ENCODE data around the gene MAP2K6.

MAP2K6 gene

DNA sequence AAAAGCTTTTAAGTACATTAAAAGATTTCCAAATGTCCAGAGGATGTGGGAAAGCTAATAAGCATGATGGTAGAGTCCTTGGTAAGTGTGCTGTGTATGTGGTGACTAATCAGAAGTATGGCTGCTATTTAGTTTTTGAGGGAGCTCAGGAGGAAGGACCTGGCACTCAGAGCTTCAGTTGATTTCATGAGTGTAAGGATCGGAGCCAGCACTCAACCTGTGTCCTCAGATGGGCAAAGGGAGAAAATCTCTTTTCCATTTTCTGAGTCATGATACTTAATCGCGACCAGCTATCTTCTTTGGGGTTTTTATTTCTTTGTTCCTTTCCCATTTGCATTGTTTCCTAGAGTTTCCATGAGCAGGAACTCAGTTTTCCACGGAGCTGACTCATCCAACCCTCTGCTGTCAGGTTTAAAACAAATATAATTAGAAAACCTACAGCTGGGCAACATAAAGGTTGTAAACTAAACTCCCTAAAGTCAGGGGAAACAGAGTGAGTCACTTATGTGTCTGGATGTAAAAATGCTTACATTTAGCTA lies 125.4 kb downstream of the MAP2K6 start:
- DNase-seq: no peak

DNA sequence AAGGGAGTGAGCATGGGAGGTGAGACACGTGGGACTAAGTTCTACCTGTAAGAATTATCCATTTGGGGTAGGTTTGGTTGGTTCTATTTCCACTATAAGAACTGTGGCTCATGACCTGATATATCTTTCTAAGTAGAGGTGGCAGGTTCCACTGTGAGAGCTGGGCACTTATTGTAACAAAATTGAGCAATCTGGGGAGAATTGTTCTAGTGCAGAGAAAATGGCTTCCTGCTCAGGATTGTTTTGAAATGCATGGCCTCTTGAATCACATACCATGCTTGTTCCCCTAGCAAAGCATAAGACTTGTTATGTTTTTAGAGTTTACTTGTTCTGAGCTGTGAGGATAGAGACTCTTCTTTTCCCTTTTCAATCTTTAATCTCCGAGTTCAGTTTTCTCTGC lies 125.9 kb downstream of the MAP2K6 start:
- no peak for DNase-seq

DNA sequence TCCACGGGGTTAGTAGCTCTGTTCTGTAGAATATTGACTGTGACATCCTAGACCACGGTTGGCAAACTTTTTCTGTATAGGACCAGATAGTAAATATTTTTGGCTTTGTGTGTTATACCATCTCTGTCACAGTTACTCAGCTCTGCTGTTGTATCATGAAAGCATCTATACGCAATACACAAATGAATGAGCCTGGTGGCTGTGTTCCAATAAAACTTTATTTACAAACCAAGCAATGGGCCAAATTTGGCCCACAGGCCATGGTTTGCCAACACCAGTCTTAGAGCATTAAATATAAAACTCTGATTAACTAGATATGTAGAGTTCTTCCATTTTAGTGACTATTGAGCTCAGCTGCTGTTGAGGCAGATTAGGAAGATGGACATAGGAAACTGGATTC lies 132.7 kb downstream of the MAP2K6 start:
- DNase-seq: no peak

DNA sequence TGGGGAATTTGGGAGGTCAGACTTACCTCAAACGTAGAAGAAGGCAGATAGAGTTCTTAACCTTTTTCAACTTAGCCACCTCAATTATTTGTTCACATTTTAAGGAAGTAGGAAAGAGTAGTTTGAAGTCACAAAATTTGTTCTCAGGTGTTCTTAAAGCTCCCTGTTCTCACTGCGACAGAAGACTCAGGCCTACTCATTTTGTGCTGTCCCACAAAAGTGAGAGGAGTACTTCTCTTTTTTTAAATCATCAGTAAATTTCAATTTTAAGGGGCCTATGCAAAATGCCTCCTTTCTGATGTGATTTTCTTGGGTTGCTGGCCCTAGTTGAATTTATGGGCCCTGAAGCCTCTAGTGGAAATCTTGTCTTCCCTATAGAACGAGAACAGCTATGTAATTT lies 133.4 kb downstream of the MAP2K6 start:
- DNase-seq: no peak

DNA sequence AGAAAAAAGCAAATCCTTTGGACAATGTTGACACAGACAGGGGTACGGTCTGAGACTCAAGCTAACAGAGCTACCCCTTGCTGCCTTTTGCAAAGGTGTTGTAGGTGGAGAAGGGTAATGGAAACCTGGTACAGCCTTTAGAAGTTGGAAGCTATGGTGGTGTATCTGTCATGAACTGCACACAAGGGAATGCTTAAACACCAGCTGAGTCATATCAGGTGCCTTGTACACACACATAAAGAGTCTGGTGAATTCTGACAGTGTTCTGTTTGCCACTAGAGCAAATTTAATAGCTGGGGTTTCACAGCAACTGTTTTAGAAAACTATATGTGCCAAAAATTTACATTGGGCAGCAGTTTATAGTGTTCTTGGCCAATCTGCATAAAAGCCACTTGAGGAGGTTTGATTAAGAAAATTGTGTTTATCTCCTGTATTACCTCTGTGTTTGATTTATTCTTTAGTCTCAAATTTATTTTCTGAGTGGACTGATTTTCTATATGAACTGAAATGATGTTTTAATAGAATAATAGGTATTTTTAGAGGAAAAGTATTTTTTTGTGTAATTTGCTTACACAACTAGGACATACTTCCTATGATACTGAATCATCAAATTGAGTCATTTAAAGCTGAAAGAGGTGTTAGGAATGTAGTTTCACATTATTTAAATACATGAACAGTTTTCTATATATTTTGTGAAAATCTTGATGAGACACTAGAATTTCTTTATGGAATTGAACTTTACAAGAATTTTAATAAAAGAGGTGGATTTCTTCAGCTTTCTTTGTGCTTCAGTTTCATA lies 136.9 kb downstream of the MAP2K6 start:
- DNase-seq: peak in 2 of 3 donors; percentile 21 to 50

DNA sequence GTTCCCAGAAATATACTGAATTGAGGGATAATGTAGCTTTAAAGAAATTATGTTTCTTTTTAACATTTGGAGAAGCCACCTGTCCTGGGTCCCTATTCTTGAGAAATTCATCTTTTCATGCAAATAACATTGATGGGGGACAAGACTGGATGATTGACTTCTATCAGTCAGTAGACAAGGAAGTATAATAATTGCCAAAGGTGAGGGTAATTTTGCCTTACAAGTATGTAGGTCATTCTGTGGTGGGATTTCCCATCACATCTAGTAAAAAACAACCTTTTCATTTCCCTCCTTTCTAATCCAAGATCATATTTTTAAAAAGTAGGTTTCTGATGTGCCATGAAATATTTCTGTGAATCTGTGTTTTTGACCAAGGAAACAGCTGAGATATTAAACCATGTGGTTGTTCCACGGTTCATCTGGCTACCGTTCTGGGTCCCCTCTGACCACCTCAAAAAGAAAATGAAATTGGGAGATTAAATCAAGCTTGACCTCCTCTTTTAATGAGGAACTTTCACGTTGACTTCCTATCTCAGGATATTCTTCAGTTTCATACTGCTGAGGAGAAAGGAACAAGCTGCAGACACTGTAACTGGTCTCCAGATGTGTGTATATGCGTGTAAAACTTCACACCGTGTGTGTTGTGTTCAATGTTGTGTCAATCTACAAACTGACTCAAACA lies 138.6 kb downstream of the MAP2K6 start:
- DNase-seq: no peak

DNA sequence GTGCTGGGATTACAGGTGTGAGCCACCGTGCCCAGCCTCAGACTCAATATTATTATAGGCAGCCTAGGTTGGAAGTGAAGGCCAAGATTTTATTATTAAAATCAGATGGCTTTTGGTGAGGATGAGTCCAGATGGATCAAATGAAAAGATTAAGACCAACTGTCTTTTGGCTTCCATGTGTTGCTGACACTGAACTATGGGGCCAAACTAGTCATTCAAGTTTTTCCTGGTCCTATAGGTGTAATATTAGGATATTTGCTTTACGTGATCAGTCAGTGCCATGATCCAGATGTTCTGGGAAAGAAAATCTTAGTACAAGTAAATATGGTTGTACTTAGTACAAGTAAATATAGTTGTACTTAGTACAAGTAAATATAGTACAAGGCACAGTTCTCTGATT lies 140.6 kb downstream of the MAP2K6 start:
- DNase-seq: no peak

DNA sequence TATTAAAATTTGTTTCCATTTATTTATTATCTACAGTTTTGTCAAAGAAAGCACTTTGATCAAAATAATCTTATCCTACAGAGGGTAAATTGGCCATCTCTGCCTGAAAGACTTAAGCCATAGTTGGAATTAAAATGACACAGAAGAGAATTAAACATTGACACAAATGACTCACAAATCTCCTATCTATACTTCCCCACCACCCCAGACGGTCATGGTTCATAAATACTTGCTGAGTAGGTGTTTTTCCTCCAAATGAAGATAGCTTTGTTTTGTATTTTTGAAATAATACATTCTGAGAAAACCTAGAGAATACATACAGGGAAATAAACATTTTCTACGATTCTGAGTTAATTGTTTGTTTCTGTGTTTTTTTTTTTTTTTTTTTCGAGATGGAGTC lies 142.8 kb downstream of the MAP2K6 start:
- no peak for DNase-seq

DNA sequence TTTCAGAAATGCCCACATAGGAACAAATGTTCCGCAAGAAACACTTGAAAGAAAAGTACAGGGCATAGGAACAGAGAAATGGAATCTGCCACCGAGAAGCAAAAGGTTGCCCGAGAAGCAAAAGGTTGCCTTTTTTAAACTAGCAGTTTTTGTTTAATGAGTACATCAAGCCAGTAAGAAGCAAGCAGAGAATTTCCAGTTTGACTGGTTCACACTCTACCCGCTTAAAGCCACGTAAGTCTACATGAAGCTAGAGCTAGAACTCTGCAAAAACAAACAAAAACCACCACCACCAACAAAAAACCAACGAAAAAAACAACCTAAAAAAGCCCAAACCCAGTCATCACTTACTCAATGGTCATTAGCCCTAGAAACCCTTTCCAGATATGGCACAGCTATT lies 144.3 kb downstream of the MAP2K6 start:
- DNase-seq: no peak

DNA sequence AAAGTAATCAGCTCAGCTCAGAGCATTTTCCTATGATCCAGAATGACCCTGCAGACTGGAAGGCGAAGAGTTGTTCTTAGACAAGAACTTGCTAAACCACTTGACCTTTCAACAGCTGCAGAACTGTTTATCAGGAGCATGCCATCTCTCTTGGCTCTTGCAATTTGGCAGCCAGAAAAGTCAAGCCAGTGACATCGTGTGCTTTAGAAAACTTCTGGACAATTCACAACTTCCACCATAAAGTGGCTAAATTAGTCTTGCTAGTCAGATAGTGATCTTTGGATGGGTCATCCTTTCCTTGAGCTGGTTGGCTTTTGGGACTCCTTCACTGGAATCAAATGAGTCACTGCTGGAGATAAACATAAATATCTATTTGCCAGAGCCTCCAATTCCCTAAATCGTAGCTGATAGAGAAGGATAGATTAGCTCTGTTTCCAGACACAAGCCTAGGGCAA lies 146.5 kb downstream of the MAP2K6 start:
- no peak for DNase-seq

DNA sequence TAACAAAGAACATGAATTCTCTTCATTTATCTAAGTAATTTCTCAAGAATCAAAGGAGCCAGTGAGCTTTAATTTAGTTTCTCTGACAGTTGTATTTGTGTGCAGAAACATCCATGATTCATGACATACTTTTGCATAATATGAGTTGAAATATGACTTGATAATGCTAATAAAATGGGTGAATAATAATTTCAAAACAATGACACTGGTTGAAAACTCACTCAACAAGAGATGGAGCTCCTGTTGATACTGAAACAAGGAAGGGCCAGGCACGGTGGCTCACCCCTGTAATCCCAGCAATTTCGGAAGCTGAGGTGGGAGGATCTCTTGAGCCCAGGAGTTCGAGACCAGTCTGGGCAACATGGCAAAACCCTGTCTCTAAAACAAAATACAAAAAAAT lies 147.0 kb downstream of the MAP2K6 start:
- no peak for DNase-seq

DNA sequence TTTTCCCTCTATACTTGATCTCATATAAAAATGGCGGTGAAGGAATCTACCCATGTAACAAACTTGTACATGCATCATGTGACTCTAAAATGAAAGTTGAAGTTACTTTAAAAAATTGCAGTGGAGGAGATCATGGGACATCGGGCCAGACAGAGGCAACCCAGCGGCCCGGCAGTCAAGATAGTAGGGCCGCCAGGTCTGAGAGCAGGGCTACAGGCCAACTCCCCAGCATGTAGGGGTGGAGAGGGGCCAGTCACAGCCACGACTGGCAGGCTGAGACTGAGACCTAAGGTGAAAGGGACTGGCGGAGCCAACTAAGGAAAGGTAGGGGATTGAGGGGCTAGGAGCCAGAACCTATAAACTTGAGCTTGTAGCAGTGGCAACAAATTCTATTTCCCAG lies 150.9 kb downstream of the MAP2K6 start:
- DNase-seq: no peak

DNA sequence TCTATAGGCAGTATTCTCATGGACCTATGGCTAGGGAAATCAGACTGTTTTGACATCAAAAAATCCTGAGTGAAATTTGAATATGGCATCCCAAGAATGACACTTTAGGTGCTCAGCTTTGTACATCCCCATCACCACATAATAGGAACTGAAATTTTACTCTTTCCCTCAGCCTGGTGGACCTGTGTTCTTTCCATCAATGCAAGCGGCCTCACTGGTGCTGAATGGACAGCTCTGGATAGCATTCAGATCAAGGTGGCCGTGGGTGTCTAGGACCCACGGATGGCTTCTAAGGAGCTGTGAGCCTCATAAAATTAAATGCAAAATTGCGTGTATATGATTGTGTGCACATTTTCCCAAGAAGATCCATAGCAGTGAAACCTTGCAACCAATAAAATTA lies 152.6 kb downstream of the MAP2K6 start:
- DNase-seq: no peak

DNA sequence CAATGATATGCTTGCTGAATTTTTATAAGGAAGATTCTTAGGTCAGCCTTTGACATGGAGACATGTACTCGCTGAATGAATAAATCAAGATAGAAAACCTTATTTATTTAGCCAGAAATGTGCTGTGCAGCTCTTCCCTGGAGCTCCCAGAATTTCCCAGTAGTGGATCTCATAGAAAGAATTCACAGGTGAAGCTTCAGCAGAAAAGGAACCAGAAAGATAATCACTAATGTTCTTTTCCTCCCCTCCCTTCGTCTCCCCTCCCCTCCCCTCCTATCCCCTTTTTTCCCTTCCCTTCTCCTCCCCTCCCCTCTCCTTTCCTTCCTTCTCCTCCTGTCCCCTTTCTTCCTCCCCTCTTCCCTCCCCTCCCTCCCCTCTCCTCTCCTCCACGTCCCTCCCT lies 158.2 kb downstream of the MAP2K6 start:
- no peak for DNase-seq

DNA sequence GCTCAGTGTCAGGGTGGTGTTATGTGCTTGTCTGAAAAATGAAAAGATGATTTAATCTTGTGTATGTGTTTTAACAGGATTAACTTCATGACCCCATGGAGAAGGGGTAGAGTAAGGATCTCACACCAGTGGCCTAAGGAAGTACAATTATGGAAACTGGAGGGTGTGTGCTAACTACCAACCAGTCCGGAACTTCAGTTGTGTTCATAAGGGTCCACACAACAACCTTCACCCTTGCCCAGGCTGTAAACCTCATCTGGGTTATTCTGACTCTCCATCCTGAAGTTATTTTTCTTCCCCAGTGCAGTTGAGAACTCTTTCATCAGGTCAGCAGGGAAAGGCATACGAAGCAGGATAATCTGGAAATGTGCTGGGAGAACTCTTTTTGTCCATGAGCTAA lies 158.9 kb downstream of the MAP2K6 start:
- no peak for DNase-seq

DNA sequence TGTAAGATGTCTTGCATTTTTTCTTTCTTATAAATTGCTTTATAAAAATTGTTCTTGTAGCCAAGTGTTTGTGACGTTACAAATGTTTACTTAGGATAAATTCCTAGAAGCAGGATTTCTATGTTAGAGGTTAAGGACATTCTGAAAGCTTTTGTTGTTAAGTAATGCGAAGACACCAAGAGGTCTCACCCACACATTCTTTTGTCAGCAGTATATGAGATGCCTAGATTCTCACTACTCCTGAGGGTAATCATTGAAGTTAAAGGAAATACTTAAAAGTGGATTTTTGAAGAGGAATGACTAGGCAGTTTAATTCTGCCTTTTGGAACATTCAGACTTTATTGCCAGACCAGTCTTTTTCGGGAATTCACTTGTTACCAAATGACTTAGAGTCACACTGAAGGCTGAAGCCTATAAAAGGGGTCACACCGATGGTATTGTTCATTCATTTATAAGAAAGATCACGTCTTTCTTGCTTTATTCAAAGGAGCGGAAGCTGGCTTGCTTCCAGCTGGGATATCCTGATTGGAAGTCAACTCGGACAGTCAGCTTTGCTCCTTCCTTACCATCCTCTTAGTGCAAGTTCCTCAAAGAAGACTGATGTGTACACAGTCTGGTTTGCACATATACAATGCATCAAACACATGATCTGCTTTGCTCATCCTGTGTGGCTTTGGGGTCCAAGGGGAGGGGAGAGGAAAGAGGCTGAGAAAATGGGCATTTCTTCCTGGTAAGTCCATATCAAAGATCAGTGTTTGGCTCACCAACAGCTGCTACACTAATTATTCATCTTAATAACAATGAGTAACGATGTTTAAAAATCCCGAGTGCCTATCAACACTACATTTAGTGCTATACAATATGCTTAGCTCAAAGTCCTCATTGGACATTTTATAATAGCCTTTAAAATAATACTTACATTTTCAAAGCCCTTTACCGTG lies 160.0 kb downstream of the MAP2K6 start:
- DNase-seq: no peak

DNA sequence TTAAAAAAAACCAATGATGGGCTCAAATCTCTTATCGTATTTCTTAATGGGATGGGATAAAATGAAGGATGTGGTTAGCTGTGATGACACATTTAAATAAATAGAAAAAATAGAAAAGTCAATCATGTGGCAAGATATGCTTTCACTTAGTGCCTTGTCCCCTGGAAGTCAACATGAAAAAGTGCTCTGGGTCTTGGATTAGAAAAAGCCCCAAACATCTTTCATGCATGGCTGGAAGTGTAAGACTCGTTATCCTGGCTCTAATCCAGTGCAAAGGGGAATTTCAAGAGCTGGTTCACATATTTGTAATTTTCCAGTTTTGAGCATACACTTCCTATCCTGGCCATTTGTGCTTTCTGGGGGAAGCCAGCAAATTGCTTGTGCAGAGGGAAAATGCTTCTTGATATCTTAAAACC lies 160.9 kb downstream of the MAP2K6 start:
- DNase-seq: peak; percentile 12 to 35 (median 18)

DNA sequence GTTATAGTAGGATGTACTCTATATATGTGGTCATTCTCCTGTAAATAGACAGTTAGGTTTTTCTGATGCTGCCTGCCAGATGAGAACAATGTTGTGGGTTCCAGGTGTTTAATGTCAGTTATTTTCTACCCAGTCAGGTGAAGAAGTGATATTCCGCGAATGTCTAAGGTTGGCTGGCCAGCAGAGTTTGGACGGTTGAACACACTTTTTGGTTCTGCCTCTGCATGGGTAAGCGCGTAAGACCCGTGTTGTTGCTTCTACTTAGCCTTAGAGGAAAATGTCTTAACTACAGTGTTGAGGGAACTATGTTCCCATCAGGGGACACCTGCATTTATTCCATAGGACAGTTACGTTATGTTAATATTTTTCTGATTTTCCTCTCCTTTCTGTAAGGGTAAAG lies 162.6 kb downstream of the MAP2K6 start:
- DNase-seq: no peak

DNA sequence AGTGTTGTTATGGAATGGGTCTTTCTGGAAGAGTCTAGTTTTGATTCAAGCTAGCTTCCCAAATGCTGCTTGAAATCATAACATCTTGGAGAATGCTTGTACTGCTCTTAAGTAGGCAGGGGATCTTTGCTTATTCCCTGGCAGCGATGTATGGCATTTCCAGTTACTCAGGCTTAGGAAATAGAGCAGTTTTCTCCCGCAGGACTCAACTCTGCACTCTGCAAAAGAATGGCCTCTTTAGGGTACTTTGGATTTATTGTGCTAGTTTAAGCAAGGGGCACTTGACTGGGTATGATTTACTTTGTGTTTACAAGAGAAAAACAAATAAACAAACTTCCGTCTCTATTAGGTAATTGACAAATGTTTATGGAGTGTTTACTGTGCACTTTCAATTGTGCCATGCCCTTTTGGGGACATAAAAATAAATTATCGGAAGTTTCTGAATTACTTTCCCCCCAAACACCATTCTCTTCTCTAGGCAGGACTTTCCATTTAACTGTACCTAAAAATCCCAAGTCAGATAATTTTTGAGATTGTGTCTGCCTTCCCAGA lies 164.0 kb downstream of the MAP2K6 start:
- DNase-seq: no peak

DNA sequence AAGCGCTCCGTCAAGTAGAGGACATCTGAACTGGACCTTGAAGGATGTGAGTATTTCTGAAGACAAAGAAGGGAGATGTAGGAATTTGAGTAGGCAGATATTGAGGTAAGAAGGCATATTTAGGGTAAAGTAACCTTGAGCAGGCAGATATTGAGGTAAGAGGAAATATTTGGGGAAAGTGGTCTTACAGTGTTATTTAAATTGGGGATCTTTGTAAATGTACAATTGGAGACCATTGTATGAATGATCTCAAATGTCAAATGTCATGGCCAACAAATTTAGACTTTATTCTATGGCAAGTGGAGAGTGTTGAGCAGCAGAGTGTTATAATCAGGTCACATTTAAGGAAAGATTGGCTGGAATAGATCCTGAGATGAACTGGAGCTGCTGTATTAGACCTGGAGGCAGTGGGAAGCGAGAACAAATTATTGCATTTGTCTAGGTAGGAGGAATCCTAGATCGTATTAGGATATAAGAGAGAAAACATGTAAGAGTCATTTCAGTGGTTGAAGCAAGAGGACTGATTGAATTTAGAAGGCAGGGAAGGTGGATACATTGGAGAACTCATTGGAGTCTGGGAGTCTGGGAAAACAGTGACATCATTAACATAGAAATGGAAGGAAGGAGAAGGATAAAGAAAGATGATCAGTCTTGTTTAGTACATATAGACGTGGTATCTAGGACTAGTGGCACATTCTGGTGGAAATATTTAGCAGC lies 165.6 kb downstream of the MAP2K6 start:
- DNase-seq: no peak

DNA sequence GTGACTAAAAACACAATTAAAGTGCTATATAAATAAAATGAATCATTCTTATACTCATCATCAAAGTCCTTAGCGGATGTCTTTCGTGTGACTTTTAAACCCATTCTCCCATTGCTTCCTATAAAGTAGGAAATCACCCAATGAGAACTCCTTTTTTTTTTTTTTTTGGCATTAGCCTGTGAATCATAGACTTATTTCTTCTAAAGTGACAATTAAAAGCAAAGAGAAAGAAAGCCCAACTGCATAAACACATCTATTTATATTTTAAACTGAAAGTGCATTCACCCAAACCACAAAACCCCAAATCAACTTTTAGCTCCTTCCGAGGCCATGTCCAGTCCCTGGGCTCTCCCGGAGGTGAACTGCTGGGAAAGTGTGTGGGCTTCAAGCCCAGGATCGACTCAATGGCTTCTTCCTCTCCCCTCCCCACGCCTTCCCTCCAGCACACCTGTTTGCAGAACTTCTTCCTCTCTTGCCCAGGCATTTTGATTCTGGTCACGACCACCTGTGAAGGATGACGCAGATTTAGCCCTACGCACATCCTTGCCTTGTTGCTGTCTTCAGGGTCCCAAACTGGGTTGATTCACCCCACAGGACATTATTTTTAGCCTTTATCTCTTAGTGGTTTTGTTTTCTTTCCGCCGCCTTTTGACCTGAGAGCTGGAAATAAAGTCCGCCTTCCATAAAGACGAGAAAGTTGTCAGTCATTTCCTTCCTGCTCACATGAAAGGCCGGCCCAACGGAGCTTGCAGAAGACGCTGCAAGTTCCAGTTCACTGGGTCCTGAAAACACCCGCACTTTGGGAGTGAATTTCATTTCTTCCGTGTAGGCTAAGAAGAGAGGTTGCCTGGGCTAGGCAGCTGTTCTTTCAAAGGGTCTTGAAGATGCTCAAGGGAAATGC lies 166.8 kb downstream of the MAP2K6 start:
- no peak for DNase-seq
